AG09319 (cell line): ENCODE measurements around the gene TRAPPC3.

Source experiments
- DNase-seq: peaks from one replicate; pipeline ENCODE4 v3.0.0-alpha.2; 2010; ENCODE audit warnings: low read depth; ENCODE audit errors: extremely low read depth
- TF ChIP-seq, protein P1 (sequence below): IDR thresholded peaks from 2 replicates; pipeline ENCODE4 v1.5.1; 2011; ENCODE audit warnings: low read depth, mild to moderate bottlenecking, inconsistent platforms, low read length, moderate library complexity

The TRAPPC3 gene

DNA sequence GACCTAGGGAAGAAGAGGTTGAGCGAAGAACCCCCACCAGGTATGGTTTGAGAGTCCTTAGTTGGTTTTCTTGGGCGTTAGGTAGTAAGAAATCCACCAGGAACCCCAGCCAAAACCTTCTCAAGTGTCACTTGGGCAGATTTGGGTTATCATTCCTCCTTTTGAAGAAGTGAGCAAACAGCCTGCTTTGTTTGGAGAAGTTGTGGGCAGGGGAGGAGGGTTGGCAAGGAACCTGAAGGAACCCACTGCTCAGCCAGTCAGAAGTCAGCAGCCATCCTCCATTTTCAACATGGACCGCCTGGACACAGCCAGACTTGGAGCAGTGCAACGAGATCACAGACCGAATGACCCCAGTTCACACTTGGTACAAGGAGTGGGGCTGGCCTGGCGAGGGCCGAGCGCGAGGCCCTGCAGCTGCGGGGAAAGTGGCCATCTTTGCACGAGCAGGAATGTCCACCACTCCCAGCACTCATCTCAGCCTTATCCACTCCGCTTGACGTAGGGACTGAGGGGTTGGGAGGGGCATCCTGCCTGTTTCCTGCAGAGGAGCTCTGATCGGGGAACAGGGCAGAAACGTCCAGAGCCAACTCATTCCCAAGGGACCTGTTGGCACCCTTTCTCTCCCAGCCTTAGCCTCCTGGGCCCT lies 53.4 kb downstream of the TRAPPC3 start:
- DNase-seq, result no peak
- TF ChIP-seq, protein P1, sequence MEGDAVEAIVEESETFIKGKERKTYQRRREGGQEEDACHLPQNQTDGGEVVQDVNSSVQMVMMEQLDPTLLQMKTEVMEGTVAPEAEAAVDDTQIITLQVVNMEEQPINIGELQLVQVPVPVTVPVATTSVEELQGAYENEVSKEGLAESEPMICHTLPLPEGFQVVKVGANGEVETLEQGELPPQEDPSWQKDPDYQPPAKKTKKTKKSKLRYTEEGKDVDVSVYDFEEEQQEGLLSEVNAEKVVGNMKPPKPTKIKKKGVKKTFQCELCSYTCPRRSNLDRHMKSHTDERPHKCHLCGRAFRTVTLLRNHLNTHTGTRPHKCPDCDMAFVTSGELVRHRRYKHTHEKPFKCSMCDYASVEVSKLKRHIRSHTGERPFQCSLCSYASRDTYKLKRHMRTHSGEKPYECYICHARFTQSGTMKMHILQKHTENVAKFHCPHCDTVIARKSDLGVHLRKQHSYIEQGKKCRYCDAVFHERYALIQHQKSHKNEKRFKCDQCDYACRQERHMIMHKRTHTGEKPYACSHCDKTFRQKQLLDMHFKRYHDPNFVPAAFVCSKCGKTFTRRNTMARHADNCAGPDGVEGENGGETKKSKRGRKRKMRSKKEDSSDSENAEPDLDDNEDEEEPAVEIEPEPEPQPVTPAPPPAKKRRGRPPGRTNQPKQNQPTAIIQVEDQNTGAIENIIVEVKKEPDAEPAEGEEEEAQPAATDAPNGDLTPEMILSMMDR, result no peak

DNA sequence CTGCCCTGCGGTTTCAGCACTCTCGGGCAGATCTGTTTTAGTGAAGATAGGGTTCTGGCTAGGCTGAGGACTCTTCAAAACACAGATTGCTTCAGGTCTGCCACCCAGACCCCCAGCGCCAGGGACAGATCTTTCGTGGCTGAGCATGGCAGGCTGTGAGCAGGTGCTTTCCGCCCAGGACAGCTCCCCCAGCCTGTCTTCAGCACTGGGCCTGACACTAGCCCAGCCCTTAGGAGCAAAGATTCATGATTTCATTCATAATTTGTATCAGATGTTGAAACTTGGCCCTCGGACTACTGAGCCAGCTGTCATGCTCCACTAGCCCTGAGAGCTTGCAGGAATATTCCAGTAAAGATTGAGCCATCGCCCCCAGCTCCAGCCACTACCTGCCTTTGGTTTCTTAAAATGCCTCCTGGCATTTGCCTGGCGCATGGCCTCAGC lies 54.6 kb downstream of the TRAPPC3 start:
- TF ChIP-seq, protein P1, result no peak
- peak; percentile 71 for DNase-seq

DNA sequence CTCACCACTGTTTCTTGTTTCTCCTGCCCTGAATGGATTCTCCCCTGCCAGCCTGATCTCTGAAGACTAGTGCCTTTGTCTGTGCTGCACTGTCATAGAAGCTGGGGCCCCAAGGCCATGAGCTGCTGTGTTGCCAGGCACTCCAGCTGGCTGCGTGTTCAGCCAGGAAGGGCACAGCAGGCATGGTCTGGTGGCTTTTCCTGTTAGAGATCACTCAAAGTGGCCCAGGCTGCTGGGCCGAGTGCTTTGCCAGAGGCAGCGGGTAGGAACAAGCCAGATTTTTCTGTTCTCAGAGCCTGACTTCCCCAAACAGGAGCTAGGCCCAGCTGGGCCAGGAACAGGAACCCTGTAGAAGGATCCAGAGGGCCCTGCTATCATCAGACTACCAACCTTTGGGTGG lies 55.4 kb downstream of the TRAPPC3 start:
- TF ChIP-seq, protein P1, result no peak
- no peak for DNase-seq

DNA sequence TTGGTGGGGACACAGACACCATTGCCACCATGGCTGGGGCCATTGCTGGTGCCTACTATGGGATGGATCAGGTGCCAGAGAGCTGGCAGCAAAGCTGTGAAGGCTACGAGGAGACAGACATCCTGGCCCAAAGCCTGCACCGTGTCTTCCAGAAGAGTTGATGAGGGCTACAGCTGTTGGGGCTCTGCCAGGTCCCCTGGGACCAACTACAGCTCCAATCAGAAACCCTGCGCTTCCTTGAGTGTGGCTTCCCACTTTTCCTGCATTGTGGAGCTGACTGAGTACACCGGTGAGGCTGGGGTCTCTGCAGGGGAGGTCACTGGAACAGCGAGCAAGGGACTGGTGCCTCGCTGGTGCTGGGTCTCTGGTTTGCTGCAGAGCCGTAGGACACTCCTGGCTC lies 56.1 kb downstream of the TRAPPC3 start:
- DNase-seq, result no peak

DNA sequence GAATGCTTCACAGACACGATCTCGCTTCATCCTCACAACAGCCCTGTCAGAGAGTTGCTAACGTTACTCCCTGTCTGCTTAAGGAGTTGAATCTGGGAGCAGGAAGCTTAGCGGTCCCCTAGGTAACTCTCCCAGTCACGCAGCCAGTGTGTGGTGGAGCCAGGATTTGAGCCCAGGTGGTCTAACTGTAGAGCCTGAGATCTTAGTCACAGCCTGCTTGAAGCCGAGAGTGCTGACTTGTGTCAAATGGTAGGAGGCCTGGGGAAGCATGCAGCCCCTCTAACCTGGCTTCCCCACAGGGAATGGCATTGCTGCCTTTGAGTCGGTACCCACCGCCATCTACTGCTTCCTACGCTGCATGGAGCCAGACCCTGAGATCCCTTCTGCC lies 56.5 kb downstream of the TRAPPC3 start:
- no peak for DNase-seq
- TF ChIP-seq, protein P1, result no peak

More for the DNA sequence above, 56.1 kb downstream of the TRAPPC3 start:
- TF ChIP-seq, protein P1, result no peak

DNA sequence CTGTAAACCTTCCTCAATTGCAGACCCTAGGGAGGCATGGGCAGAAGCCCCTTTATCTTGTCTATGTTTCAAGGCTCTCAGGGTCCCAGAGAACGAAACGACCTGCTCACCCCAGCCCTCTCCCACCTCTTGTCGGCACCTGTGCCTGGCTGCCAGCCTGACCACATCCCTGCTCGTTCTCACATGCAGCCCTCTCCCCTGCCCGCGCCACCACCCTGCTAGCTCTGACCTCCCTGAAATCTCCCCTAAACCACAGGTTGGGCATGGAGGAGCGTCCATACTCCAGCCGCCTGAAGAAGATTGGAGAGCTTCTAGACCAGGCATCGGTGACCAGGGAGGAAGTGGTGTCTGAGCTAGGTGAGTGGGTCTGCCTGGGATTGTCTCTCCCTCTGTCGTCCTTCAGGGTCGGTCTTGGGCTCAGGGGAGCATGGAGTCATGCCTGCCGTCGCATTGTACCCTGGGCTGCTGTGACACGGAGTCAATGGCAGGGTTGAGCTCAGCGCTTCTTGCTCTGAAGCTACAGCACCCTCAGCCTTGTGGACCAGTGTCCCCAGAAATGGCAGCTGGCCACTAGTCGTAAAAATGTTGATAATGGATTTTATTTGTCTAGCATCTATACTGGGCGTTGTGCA lies 57.0 kb downstream of the TRAPPC3 start:
- TF ChIP-seq, protein P1, result no peak
- no peak for DNase-seq

GRCh38 chr1:36091698-36092097 lies 57.6 kb downstream of the TRAPPC3 start:
- DNase-seq, result no peak
- TF ChIP-seq, protein P1, result no peak
